Progenitor cell of endocrine pancreas (in vitro differentiated cells): ENCODE measurements around the gene TCTA. TPM values are rescaled to one million over a fixed set of nuclear protein-coding genes. Genes with fewer than 3 reads are reported as not detected.
A peak's percentile ranks its signal among the peaks of the same experiment; 100 is the strongest.

Source experiments
- DNase-seq: peaks from one replicate; pipeline ENCODE4 v3.0.0; 2021; ENCODE audit warnings: low spot score; ENCODE audit not compliant: unreplicated experiment
- H3K27ac Mint-ChIP-seq: 2 replicates; pipeline ENCODE4 v1.8.0; 2021; ENCODE audit warnings: mild to moderate bottlenecking, moderate library complexity, mixed read lengths
- H3K27me3 Mint-ChIP-seq: 2 replicates; pipeline ENCODE4 v1.8.0; 2021; ENCODE audit warnings: mixed read lengths
- H3K36me3 Mint-ChIP-seq: 2 replicates; pipeline ENCODE4 v1.8.0; 2022; ENCODE audit warnings: mixed read lengths; ENCODE audit not compliant: insufficient read depth
- H3K4me1 Mint-ChIP-seq: 2 replicates; pipeline ENCODE4 v1.8.0; 2021; ENCODE audit warnings: low read depth, mixed read lengths
- H3K4me3 Mint-ChIP-seq: 2 replicates; pipeline ENCODE4 v1.8.0; 2021; ENCODE audit warnings: low read depth, mild to moderate bottlenecking, moderate library complexity, mixed read lengths
- H3K9me3 Mint-ChIP-seq: 2 replicates; pipeline ENCODE4 v1.8.0; 2021; ENCODE audit warnings: low read depth, mixed read lengths
- total RNA-seq: library from RNA; stranded (reverse); gene quantifications from 2 replicates; pipeline ENCODE4 v1.2.1, GENCODE V29; 2021
- TF ChIP-seq, protein P1 (sequence below): fragments of 200-600 bp; sonication (generic); IDR thresholded peaks from one replicate; pipeline ENCODE4 v1.5.0; 2021; ENCODE audit warnings: antibody characterized with exemption, mild to moderate bottlenecking; ENCODE audit not compliant: unreplicated experiment

Gene TCTA
- total RNA-seq, 1 donor from 2014 or later = 18.8 TPM

DNA sequence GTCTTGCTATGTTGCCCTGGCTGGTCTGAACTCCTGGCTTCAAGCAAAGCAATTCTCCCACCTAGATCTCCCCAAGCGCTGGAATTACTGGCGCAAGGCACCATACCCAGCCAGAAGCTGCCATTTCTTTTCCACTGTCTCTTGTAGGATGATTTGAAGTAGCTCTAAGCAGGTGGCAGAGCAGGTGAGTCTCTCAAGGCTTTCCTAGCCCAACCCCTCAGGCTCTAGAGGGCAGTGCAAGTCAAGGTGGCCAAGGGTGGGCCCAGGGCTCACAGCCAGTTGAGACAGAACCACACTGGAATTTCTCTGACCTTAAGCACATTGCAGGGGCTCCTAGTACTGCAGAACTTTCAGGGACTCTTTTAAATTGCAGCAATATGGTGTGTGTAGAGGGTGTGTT lies 42.2 kb downstream of the TCTA start:
- H3K27me3 Mint-ChIP-seq = no peaks in the 10 kb centered on the region
- peaks cover 13% of the 10 kb centered on the region for H3K4me1 Mint-ChIP-seq
- H3K36me3 Mint-ChIP-seq = no peaks in the 10 kb centered on the region
- peak; percentile 36 for DNase-seq
- TF ChIP-seq, protein P1, sequence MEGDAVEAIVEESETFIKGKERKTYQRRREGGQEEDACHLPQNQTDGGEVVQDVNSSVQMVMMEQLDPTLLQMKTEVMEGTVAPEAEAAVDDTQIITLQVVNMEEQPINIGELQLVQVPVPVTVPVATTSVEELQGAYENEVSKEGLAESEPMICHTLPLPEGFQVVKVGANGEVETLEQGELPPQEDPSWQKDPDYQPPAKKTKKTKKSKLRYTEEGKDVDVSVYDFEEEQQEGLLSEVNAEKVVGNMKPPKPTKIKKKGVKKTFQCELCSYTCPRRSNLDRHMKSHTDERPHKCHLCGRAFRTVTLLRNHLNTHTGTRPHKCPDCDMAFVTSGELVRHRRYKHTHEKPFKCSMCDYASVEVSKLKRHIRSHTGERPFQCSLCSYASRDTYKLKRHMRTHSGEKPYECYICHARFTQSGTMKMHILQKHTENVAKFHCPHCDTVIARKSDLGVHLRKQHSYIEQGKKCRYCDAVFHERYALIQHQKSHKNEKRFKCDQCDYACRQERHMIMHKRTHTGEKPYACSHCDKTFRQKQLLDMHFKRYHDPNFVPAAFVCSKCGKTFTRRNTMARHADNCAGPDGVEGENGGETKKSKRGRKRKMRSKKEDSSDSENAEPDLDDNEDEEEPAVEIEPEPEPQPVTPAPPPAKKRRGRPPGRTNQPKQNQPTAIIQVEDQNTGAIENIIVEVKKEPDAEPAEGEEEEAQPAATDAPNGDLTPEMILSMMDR = peak; percentile 51
- H3K9me3 Mint-ChIP-seq = no peaks in the 10 kb centered on the region
- H3K4me3 Mint-ChIP-seq = no peak overlapping the region
- H3K27ac Mint-ChIP-seq = peak overlapping the region; percentile 55

DNA sequence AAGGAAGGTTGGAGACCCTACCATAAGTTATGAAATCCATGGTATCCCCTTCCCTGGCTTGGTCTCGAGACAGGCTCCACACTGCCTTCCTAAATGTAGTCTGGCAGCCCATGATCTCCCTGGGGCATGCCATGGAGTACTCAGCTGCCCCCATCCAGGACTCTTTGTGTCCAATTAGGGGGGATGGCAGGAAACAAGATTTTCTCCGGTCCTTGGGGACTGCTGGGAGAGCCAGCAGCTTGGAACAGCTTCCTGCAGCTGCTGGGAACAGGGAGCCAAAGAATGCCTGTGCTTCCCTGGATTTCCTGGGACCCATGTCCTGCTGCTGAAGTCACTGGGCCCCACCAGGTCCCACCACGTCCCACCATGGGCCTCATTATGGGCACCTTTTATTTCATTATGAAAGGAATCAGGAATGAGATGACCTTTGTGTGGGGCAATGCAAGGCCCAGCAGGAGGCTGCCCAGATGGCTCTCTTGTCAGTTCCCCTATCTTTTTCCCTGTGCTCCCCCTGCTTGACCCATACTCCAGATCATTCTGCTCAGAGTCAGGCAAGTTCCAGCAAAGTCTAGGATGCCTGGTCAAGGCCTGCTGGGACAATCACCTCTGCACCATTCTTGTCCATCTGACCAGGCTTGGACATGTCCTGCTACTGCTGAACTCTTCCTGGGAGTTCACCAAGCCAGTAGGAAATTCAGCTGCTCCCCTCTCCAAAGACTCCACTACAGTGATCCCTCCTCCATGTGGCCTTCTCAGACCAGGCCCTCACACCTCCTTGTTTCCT lies 42.9 kb downstream of the TCTA start:
- Mint-ChIP-seq H3K27me3 (no peaks in the 10 kb centered on the region), H3K4me3 (no peak overlapping the region), H3K36me3 (no peaks in the 10 kb centered on the region), H3K4me1 (peaks cover 19% of the 10 kb centered on the region), H3K9me3 (no peaks in the 10 kb centered on the region), H3K27ac (peak overlapping the region; percentile 57)
- TF ChIP-seq, protein P1 = no peak
- DNase-seq = no peak

DNA sequence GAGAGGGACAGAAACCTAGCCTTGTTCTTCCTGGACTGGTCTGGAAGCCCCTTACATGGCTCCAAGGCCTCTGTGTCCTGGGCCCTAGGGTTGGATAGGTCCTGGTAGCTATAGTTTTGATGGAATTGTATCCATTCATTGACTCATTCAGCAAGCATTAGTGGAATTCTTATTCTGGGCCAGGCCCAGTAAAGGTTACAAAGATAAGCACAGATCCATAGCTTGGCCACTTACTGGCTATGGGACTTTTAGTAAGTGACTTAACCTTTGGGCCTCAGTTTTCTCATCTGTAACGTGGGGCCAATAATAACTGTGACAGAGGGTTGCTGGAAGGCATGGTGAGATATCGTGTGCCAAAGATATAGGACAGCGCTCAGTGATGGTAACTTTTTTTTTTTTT lies 44.2 kb downstream of the TCTA start:
- no peak for DNase-seq
- Mint-ChIP-seq H3K4me3 (no peak overlapping the region), H3K4me1 (peaks cover 32% of the 10 kb centered on the region), H3K9me3 (no peaks in the 10 kb centered on the region), H3K36me3 (no peaks in the 10 kb centered on the region), H3K27ac (no peak overlapping the region), H3K27me3 (no peaks in the 10 kb centered on the region)
- TF ChIP-seq, protein P1 = no peak

DNA sequence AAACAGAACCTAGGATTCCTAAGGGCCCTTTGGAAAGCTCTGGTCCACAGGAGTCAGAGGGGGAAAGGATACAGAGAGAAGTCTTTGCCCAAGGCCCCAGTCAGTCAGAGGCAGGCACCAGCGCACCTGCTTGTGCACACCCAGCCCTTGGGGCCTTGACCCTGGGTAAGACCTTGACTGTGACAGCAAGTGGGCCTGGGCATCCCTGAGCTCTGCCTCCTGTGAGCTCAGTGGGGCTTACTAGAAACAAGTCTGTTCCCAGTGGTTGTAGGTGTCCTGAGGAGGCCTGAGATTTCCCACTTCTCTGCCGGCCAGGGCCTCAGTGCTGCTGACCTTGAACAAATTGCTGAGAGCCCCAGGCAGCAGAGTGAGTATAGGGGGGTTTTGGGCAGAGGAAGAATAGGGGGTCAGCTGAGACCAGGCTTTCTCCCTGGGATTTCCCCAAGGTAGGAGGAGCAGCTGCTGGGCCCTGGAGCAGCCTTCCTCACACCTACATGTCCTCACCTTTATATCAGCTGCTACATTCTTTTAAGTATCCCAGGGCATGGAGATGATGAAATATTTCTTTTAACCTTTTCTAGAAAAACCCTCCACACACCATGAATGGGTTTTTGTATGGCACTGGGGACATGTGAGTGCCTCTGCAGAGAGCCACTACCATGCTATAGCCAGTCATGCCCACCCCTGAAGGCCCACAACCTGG lies 48.1 kb downstream of the TCTA start:
- H3K36me3 Mint-ChIP-seq = no peaks in the 10 kb centered on the region
- peak overlapping the region; percentile 80 for H3K27ac Mint-ChIP-seq
- H3K4me1 Mint-ChIP-seq = peaks cover 47% of the 10 kb centered on the region
- no peaks in the 10 kb centered on the region for H3K27me3 Mint-ChIP-seq
- no peak overlapping the region for H3K4me3 Mint-ChIP-seq
- DNase-seq = no peak
- TF ChIP-seq, protein P1 = no peak
- H3K9me3 Mint-ChIP-seq = no peaks in the 10 kb centered on the region

DNA sequence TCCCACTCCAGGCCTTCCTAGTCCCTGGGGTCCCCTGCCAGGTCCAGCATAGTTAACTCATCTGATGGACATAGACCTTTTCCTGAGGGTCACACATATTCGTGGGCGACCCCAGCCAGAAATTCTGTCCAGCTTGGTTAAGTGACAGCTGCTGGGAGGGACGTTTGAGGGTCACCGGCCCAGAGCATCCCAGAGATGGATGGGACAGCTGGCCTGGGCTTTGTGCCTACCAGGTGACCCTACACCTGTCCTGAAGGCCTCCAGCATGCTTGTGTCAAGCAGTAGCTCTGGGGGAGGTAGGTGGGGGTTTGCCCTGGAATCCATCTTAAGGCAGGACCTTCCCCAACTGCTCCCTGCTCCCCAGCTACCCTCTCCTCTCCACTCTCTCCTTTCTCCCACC lies 48.7 kb downstream of the TCTA start:
- DNase-seq = no peak

More for the DNA sequence above, 48.7 kb downstream of the TCTA start:
- Mint-ChIP-seq H3K27me3 (no peaks in the 10 kb centered on the region), H3K9me3 (no peaks in the 10 kb centered on the region), H3K36me3 (no peaks in the 10 kb centered on the region), H3K4me3 (peak overlapping the region; percentile 29), H3K4me1 (peaks cover 53% of the 10 kb centered on the region), H3K27ac (peak overlapping the region; percentile 98)
- TF ChIP-seq, protein P1 = no peak
